ACC112 (cell line): ENCODE data around the gene EIF4G3.
"Not testable (repeated sequence)": the region's sequence is repeated elsewhere in the genome, so short reads cannot be mapped to it uniquely, and the experiment has no call there.

Source experiments
- H2AFZ ChIP-seq: fragments of 200-600 bp; sonication (generic); one replicate; pipeline ENCODE4 v1.6.0; 2017; ENCODE audit warnings: antibody characterized with exemption, low read length; ENCODE audit not compliant: unreplicated experiment
- H3K27ac ChIP-seq: fragments of 200-600 bp; sonication (generic); 2 replicates; pipeline ENCODE4 v1.5.1; 2014; ENCODE audit warnings: low read depth, mild to moderate bottlenecking, antibody characterized with exemption, low read length, moderate library complexity
- H3K27me3 ChIP-seq: fragments of 200-600 bp; sonication (generic); 2 replicates; pipeline ENCODE4 v1.6.1; 2014; ENCODE audit warnings: mild to moderate bottlenecking, antibody characterized with exemption, low read length, moderate library complexity, mixed read lengths; ENCODE audit not compliant: insufficient read depth
- H3K36me3 ChIP-seq: fragments of 200-600 bp; sonication (generic); 2 replicates; pipeline ENCODE4 v1.6.1; 2016; ENCODE audit warnings: mild to moderate bottlenecking, antibody characterized with exemption, low read length, moderate library complexity, mixed read lengths; ENCODE audit not compliant: insufficient read depth
- H3K4me1 ChIP-seq: fragments of 200-600 bp; sonication (generic); one replicate; pipeline ENCODE4 v1.6.1; 2016; ENCODE audit warnings: low read length, mixed read lengths; ENCODE audit not compliant: insufficient read depth, unreplicated experiment, control insufficient read depth
- H3K4me3 ChIP-seq: fragments of 200-600 bp; sonication (generic); 2 replicates; pipeline ENCODE4 v1.5.1; 2014; ENCODE audit warnings: mild to moderate bottlenecking, low read depth, low read length
- H3K79me2 ChIP-seq: fragments of 200-600 bp; sonication (generic); one replicate; pipeline ENCODE4 v1.6.0; 2016; ENCODE audit warnings: low read length; ENCODE audit not compliant: control insufficient read depth, unreplicated experiment, insufficient read depth

Gene EIF4G3

DNA sequence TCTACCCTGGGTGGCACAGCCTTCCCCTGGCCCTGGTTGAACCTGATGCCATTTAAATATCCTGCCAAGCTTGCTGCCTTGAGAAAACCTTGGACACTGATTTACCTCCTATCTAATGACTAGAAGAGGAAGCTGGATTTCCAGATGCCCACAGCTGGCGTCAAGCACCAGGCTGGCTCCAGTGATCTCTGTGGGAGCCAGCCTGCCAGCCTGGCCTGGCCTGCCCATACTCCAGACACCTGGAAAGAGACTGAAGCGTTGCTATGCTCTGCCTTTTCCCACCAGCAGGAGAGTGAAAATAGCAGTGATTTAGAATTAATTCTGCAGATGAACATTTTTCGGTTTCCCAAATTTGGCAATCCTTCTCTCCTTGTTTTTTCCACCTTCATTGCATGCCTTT is 11.5 kb upstream of the EIF4G3 start:
- no peaks in the 10 kb centered on the region for H3K36me3 ChIP-seq
- no peaks in the 10 kb centered on the region for H3K27me3 ChIP-seq
- H3K4me1 ChIP-seq = no peaks in the 10 kb centered on the region
- no peak overlapping the region for H3K4me3 ChIP-seq
- no peak overlapping the region for H2AFZ ChIP-seq
- no peak overlapping the region for H3K27ac ChIP-seq
- no peaks in the 10 kb centered on the region for H3K79me2 ChIP-seq

DNA sequence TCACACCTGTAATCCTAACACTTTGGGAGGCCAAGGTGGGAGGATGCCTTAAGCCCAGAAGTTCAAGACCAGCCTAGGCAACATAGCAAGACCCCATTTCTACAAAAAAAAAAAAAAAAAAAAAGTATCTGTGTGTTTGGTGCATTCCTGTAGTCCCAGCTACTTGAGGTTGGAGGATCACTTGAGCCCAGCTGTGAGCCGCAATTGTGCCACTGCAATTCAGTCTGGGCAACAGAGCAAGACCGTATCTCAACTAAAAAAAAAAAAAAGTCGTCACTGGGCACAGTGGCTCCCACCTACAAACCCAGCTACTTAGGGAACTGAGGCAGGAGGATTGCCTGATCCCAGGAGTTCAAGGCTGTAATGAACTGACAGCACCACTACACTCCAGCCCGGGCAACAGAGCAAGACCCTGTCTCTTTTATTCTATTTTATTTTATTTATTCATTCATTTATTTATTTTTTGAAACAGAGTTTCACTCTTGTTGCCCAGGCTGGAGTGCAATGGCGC is 8.6 kb upstream of the EIF4G3 start:
- H3K36me3 ChIP-seq = no peaks in the 10 kb centered on the region
- no peaks in the 10 kb centered on the region for H3K27me3 ChIP-seq

DNA sequence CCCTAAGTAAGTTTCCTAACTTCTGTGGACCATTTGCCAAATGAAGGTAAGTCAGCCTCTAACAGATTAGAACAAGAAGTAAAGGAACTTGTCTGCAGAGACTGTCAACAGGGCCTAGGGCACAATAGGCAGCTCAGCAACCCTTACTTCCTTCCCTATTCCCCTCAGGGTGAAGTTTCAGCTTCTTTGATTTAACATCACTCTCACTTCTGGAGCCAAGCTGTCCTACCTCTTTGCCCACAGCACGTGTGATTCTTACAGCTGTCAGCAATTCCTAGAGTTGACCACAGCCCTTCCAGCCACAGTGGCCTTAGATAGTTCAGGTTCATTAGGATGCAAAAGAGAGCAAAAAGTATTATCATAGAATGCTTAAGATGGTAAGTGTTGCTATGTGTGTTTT is 7.6 kb upstream of the EIF4G3 start:
- Histone ChIP-seq H3K27ac (no peak overlapping the region), H2AFZ (no peak overlapping the region), H3K27me3 (no peaks in the 10 kb centered on the region), H3K36me3 (no peaks in the 10 kb centered on the region), H3K4me3 (no peak overlapping the region), H3K4me1 (no peaks in the 10 kb centered on the region), H3K79me2 (no peaks in the 10 kb centered on the region)

More for the DNA sequence above, 8.6 kb upstream of the EIF4G3 start:
- no peaks in the 10 kb centered on the region for H3K4me1 ChIP-seq
- H3K4me3 ChIP-seq = no peak overlapping the region
- no peak overlapping the region for H2AFZ ChIP-seq
- no peaks in the 10 kb centered on the region for H3K79me2 ChIP-seq
- no peak overlapping the region for H3K27ac ChIP-seq

DNA sequence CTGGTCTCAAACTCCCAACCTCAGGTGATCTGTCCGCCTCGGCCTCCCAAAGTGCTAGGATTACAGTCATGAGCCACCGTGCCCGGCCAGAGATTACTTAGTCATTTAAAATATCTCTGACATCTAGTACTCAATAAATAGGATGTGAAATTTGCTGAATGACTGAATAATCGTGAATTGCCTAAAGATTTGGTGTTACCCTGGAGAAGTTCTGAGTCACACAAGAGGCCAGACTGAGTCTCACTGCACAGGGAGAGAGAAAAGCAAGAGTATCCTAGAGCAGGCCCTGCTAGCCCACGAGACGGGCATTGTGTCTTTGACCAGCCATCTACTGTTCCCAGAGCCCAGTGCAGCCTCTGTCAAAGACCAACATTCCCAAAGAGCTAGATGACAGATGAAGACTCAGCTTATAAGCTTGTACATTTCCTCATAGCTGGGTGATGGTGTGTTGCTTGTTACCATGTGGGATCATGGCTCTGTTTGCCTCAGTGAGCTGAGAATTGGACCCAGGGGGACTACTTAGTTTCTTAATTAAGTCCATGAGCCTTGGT is 5.6 kb upstream of the EIF4G3 start:
- no peak overlapping the region for H2AFZ ChIP-seq

DNA sequence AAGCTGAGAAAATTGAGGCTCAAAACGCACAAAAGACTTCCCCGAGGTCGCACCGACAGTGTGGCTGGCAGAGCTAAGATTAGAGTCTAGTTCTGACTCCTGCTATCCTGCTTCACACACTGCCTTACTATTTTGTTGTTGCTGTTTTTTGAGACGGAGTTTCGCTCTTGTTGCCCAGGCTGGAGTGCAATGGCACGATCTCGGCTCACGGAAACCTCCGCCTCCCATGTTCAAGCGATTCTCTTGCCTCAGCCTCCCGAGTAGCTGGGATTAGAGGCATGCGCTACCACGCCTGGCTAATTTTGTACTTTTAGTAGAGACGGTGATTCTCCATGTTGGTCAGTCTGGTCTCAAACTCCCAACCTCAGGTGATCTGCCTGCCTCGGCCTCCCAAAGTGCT is 1.6 kb upstream of the EIF4G3 start:
- H2AFZ ChIP-seq, H3K27ac ChIP-seq, H3K36me3 ChIP-seq, H3K4me3 ChIP-seq, H3K27me3 ChIP-seq, H3K4me1 ChIP-seq: not testable (repeated sequence)
- H3K79me2 ChIP-seq = peaks cover 31% of the 10 kb centered on the region

More for the DNA sequence above, 5.6 kb upstream of the EIF4G3 start:
- H3K36me3 ChIP-seq = no peaks in the 10 kb centered on the region
- H3K79me2 ChIP-seq = peaks cover 3% of the 10 kb centered on the region
- H3K4me1 ChIP-seq = peaks cover 1% of the 10 kb centered on the region
- no peak overlapping the region for H3K27ac ChIP-seq
- no peak overlapping the region for H3K4me3 ChIP-seq
- no peaks in the 10 kb centered on the region for H3K27me3 ChIP-seq

DNA sequence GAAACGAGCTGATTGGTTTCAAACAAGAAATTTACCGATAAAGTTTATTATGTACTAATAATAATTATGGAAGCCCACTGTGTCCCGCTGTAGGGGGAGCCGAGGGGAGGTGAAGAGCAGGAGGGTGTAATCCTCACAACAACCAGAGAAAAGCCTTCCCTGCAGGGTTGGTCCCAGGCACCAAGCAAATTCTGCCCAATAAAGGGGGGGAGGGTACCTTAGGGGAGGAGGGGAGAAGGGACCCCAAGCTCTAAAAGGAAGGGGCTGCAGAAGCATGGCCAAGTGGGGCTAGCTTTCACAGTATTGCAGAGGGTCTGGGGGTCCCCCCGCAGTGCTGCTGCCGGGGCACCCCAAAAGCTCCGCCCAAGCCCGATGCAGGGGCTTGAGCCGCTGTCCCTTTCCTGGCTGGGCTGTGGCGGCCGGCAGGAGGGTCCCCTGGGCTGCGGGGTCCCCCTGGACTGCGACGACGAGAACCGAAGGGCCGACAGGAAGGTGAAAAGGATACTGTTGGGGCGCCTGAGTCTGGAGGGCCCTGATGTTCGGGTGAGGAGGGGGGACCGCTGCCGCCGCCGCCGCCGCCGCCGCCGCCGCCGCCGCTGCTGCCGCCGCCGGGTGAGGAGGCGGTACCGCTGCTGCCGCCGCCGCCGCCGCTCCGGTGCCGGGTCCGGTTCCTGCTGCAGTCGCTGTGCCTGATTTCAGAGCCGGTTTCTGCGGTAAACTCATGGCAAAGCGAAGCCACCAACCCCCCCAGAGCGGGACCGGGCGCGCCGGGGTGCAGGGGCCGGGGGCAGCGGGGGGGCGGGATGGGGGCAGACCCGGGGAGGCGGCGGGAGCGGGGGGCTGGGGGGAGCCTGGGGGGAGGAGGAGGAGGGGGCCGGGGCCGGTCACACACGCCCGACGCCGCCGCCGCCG is 771 bp downstream of the EIF4G3 start:
- Histone ChIP-seq H3K27me3 (no peaks in the 10 kb centered on the region), H3K4me3 (peak overlapping the region; percentile 100), H3K27ac (peak overlapping the region; percentile 86), H3K79me2 (peaks cover 53% of the 10 kb centered on the region), H3K36me3 (no peaks in the 10 kb centered on the region), H3K4me1 (peaks cover 17% of the 10 kb centered on the region), H2AFZ (peak overlapping the region; percentile 53)

DNA sequence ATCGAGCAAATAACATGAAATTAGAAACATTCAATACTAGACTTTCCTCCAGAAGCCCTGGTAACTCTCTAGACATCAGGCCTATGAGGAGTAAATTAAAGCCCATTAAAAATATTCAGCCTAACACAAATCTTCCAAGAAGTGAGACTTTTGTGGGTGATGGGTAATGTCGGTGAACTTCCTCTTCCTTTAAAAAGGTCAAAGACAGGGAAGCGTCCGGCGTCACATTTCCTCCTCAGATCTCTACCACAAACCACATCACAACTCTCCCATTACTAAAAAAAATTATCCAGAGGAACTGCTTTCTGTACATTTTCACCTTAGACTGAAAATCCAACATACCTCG is 1.4 kb downstream of the EIF4G3 start:
- Histone ChIP-seq H2AFZ (no peak overlapping the region), H3K36me3 (no peaks in the 10 kb centered on the region), H3K79me2 (peaks cover 57% of the 10 kb centered on the region)

DNA sequence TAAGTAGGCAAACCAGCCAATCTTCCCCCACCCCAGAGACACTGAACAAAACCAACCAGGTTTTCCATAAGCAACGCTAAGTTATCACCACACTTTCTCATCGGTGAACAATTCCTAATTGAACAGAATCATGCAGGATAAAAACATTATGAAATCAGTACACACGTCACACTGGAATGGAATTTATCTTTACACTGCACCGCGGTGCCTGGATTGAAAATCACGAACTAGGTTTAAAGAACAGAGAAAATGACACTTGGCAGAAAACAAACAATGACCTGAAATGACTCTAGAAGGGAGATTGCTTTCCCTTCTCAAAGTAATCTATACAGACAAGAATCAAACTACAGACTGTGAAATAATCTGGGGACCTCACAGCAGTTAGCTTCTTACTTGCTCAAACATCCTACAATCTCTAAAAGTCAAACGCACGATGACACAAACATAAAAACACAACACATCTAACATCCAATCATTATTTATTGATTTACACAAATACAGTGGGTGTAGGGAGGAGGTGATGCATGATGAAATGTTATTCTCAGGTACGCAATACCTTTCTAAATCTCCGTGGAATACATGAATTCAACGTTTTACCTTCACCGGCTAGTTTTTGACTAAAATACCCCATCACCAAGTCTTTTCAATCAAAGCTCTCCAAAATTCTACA is 1.9 kb downstream of the EIF4G3 start:
- peaks cover 60% of the 10 kb centered on the region for H3K79me2 ChIP-seq
- H3K27ac ChIP-seq = peak overlapping the region; percentile 86
- H2AFZ ChIP-seq = no peak overlapping the region

More for the DNA sequence above, 1.4 kb downstream of the EIF4G3 start:
- Histone ChIP-seq H3K4me3 (peak overlapping the region; percentile 100), H3K27ac (peak overlapping the region; percentile 86), H3K27me3 (no peaks in the 10 kb centered on the region), H3K4me1 (peaks cover 18% of the 10 kb centered on the region)

DNA sequence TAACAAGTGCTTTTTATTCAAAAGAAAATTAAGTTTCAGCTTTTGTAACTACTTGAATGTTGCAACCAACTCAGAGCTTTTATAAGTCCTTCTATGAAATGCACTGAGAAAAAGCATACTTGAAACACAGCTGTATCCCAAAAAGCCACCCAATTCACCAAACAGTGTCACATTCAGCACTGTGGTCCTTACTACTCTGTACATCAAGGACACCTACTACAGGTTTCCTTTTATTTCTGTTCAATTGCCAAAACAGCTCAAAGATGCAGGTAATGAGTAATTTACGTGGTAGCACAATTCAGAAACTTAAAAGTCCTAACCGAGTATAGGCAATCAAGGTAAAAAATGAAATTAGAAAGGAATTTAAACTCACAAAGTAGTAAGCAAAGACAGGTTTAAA is 2.5 kb downstream of the EIF4G3 start:
- Histone ChIP-seq H3K4me3 (peak overlapping the region; percentile 100), H3K4me1 (peaks cover 18% of the 10 kb centered on the region), H3K36me3 (no peaks in the 10 kb centered on the region; the same call in 1 of the 2 replicates), H2AFZ (no peak overlapping the region), H3K27ac (peak overlapping the region; percentile 86), H3K79me2 (peaks cover 64% of the 10 kb centered on the region), H3K27me3 (no peaks in the 10 kb centered on the region)

More for the DNA sequence above, 1.9 kb downstream of the EIF4G3 start:
- peaks cover 18% of the 10 kb centered on the region for H3K4me1 ChIP-seq
- no peaks in the 10 kb centered on the region for H3K27me3 ChIP-seq
- H3K4me3 ChIP-seq = peak overlapping the region; percentile 100
- no peaks in the 10 kb centered on the region for H3K36me3 ChIP-seq

DNA sequence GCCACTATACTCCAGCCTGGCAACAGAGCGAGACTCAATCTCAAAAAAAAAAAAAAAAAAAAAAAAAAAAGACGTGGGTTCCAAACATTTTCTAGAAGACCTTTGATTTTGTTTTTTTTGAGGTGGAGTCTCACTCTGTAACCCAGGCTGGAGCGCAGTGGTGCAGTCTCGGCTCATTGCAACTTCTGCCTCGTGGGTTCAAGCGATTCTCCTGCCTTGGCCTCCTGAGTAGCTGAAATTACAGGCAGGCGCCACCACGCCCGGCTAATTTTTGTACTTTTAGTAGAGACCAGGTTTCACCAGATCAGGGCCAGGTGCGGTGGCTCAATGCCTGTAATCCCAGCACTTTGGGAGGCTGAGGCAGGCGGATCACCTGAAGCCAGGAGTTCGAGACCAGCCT is 3.6 kb downstream of the EIF4G3 start:
- H3K27ac ChIP-seq, H3K27me3 ChIP-seq, H2AFZ ChIP-seq, H3K4me3 ChIP-seq, H3K36me3 ChIP-seq: not testable (repeated sequence)
- Histone ChIP-seq H3K4me1 (peaks cover 18% of the 10 kb centered on the region), H3K79me2 (peaks cover 71% of the 10 kb centered on the region)
